ENCODE data around the gene CDPF1.

DNA sequence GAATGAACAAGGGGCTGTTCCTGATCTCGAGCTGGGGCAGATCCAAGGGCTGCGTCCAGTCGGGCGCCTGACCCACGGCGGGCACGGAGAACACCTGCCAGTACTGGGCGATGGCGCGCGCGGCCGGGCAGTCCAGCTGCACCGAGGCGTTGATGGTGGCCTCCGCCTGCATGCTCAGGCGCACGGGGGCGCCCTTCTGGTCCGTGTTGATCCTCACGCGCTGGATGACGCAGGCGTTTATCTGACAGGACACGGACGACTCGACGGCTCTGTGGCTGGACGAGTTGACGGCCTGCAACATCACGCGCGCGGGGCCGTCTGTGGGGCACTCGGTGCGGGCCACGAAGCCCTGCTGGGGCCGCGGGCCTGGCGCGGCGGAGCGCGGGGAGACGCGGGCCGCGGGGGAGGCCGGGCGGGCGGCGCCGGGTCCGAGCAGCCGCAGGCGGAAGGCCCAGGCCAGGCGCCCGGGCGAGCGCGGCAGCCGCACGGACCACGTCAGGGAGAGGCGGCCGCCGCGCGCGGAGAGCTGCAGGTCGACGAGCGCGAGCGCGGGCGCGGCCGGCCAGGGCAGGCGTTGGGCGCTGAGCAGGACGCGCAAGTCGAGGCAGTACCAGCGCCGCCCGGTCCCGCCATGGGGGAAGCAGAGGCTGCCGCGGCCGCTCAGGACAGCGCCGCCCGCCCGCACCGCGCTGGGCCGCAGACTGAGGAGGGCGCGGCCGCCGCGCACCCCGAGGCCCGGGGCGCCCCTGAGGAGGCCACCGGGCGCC is 12.5 kb upstream of the CDPF1 start:
- TF ChIP-seq KLF12 (CRISPR knock-in tag; IDR thresholded peaks at IDR 0.05; ENCODE audit: borderline replicate concordance), result no peak
- no peak for TF ChIP-seq ZNF207 (IDR thresholded peaks at IDR 0.05; ENCODE audit: borderline replicate concordance)

Measured in HepG2 (cell line).